Measurements from ENCODE around the gene TXLNG.
"Not testable (repeated sequence)": the region's sequence is repeated elsewhere in the genome, so short reads cannot be mapped to it uniquely, and the experiment has no call there.

- TF ChIP-seq, protein P1, sequence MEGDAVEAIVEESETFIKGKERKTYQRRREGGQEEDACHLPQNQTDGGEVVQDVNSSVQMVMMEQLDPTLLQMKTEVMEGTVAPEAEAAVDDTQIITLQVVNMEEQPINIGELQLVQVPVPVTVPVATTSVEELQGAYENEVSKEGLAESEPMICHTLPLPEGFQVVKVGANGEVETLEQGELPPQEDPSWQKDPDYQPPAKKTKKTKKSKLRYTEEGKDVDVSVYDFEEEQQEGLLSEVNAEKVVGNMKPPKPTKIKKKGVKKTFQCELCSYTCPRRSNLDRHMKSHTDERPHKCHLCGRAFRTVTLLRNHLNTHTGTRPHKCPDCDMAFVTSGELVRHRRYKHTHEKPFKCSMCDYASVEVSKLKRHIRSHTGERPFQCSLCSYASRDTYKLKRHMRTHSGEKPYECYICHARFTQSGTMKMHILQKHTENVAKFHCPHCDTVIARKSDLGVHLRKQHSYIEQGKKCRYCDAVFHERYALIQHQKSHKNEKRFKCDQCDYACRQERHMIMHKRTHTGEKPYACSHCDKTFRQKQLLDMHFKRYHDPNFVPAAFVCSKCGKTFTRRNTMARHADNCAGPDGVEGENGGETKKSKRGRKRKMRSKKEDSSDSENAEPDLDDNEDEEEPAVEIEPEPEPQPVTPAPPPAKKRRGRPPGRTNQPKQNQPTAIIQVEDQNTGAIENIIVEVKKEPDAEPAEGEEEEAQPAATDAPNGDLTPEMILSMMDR (IDR thresholded peaks at IDR 0.05), result not testable (repeated sequence)
- TF ChIP-seq EZH2 (IDR thresholded peaks at IDR 0.05; ENCODE audit: borderline replicate concordance, insufficient read depth, low read depth, low read length, poor library complexity, severe bottlenecking), result not testable (repeated sequence)
These were observed 69.8 kb downstream of the TXLNG start for GRCh38 chrX:16856076-16856404.

Data from B cell (primary cell).